GM18868 (cell line): ENCODE measurements around the gene SLC22A3.

ENCODE experiments used
- ATAC-seq: cut with Tn5 transposase; IDR thresholded peaks from one replicate; pipeline ENCODE4 v1.9.1; 2021; ENCODE audit warnings: mild to moderate bottlenecking, moderate library complexity; ENCODE audit not compliant: unreplicated experiment

SLC22A3 gene

DNA sequence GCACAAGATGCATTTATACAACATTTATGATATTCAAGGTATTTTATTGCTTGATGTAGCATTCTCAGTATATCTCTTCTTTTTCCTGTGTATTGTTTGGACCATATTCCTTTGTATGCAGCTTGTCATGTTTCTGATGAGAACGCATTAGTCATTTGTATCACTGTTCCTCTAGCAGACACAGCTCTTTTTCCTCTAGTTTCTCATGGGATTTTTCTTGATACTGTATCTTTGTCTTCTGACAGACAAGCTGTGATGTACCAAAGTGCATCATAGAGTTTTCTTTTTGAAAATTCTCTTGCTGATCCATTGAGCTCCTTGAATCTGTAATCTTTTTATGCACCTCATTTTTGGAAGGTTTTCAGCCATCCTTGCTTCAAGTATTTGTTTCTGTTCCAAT is 140.9 kb downstream of the SLC22A3 start:
- ATAC-seq = no peak

- no peak for ATAC-seq
Measured at GRCh38 chr6:160494576-160494975, 146.4 kb downstream of the SLC22A3 start.

GRCh38 chr6:160500639-160501038 is 152.5 kb downstream of the SLC22A3 start:
- ATAC-seq = no peak
